SK-N-SH (cell line): ENCODE measurements around the gene FNDC1. TPM values are rescaled to one million over a fixed set of nuclear protein-coding genes. Genes with fewer than 3 reads are reported as not detected.

ENCODE experiments used
- CTCF ChIA-PET: fragments of 300-600, 350-600 bp; formaldehyde crosslinking; extraction: SDS; loops from one replicate; lab custom pipeline; 2021; lab: Yijun Ruan, JAX
- POLR2A ChIA-PET: fragments of 350-600 bp; sonication (Branson Sonifier 250); formaldehyde crosslinking; extraction: SDS; loops from one replicate; lab custom pipeline; 2020; ENCODE audit warnings: antibody characterized with exemption, inconsistent platforms; lab: Yijun Ruan, JAX
- DNase-seq: peaks from one replicate; pipeline ENCODE4 v3.0.0; 2012
- H2AFZ ChIP-seq: fragments of 200-600 bp; sonication (generic); 2 replicates; pipeline ENCODE4 v1.8.1; 2016; ENCODE audit warnings: antibody characterized with exemption, mild to moderate bottlenecking, low read depth
- H3F3A ChIP-seq: fragments of 200-600 bp; sonication (generic); replicated peaks from 2 replicates; pipeline ENCODE3; 2016; ENCODE audit warnings: antibody characterized with exemption, mild to moderate bottlenecking; ENCODE audit not compliant: insufficient read depth
- H3K27ac ChIP-seq, 2 experiments: fragments of 200-500 bp in 1 of 2; fragments of 200-600 bp in 1 of 2; sonication (Bioruptor generic) in 1 of 2; sonication (generic), shearing (Covaris generic) in 1 of 2; 2 replicates each; pipeline versions ENCODE4 v1.5.1 to v1.6.1; 2014 to 2016; ENCODE audit warnings: low read depth in 2 of 2, inconsistent platforms in 1 of 2, low read length in 1 of 2, mild to moderate bottlenecking in 1 of 2, mixed read lengths in 1 of 2
- H3K27me3 ChIP-seq: fragments of 200-600 bp; sonication (generic), shearing (Covaris generic); 2 replicates; pipeline ENCODE4 v1.6.1; 2016; ENCODE audit warnings: mixed run types; ENCODE audit not compliant: insufficient read depth
- H3K36me3 ChIP-seq, 2 experiments: fragments of 200-500 bp in 1 of 2; fragments of 200-600 bp in 1 of 2; sonication (Bioruptor generic) in 1 of 2; sonication (generic) in 1 of 2; replicated peaks in 1 of 2; 2 replicates each; pipeline versions ENCODE3 to v1.5.1; 2014 to 2016; ENCODE audit warnings: low read length in 1 of 2, mild to moderate bottlenecking in 1 of 2; ENCODE audit not compliant: insufficient read depth in 2 of 2, control insufficient read depth in 1 of 2
- H3K4me1 ChIP-seq, 2 experiments: fragments of 200-500 bp in 1 of 2; fragments of 200-600 bp in 1 of 2; sonication (Bioruptor generic) in 1 of 2; sonication (generic), shearing (Covaris generic) in 1 of 2; 2 replicates each; pipeline versions ENCODE4 v1.5.1 to v1.6.1; 2014 to 2016; ENCODE audit warnings: low read depth in 1 of 2, low read length in 1 of 2, mixed run types in 1 of 2; ENCODE audit not compliant: insufficient read depth in 2 of 2, control insufficient read depth in 1 of 2
- H3K4me2 ChIP-seq: fragments of 200-600 bp; sonication (generic), shearing (Covaris generic); 2 replicates; pipeline ENCODE4 v1.6.1; 2017; ENCODE audit warnings: mixed run types
- H3K4me3 ChIP-seq, 2 experiments: fragments of 200-500 bp in 1 of 2; fragments of 200-600 bp in 1 of 2; sonication (Bioruptor generic) in 1 of 2; sonication (generic), shearing (Covaris generic) in 1 of 2; 2 replicates each; pipeline versions ENCODE4 v1.5.1 to v1.8.1; 2014 to 2016; ENCODE audit warnings: low read depth in 2 of 2, inconsistent platforms in 1 of 2, low read length in 1 of 2, mild to moderate bottlenecking in 1 of 2, mixed read lengths in 1 of 2, moderate library complexity in 1 of 2
- H3K79me2 ChIP-seq: fragments of 200-600 bp; sonication (generic); 2 replicates; pipeline ENCODE4 v1.8.1; 2017; ENCODE audit warnings: mild to moderate bottlenecking; ENCODE audit not compliant: insufficient read depth
- H3K9ac ChIP-seq: fragments of 200-600 bp; sonication (generic); 2 replicates; pipeline ENCODE4 v1.6.1; 2017; ENCODE audit warnings: mixed run types
- H3K9me2 ChIP-seq: fragments of 200-600 bp; sonication (generic); 2 replicates; pipeline ENCODE4 v1.6.1; 2017; ENCODE audit warnings: mixed run types
- H3K9me3 ChIP-seq: fragments of 200-600 bp; sonication (generic); 2 replicates; pipeline ENCODE4 v1.6.1; 2017; ENCODE audit warnings: mixed run types, mild to moderate bottlenecking, moderate library complexity
- H4K20me1 ChIP-seq: fragments of 200-600 bp; sonication (generic); 2 replicates; pipeline ENCODE4 v1.6.1; 2017; ENCODE audit warnings: mild to moderate bottlenecking, mixed run types; ENCODE audit not compliant: insufficient read depth
- EP300 ChIP-seq, 2 experiments: IDR thresholded peaks; 2 replicates each; pipeline versions ENCODE4 v1.4.0 to v1.6.1; 2012; ENCODE audit warnings: borderline replicate concordance in 1 of 2, low read depth in 1 of 2, low read length in 1 of 2
- FOXJ3 ChIP-seq: sonication (generic); formaldehyde crosslinking; IDR thresholded peaks from 2 replicates; pipeline ENCODE4 v1.5.1; 2020; ENCODE audit warnings: mild to moderate bottlenecking, missing genetic modification reagents
- FOXM1 ChIP-seq: IDR thresholded peaks from 2 replicates; pipeline ENCODE4 v1.4.0; 2012; ENCODE audit warnings: low read depth, mild to moderate bottlenecking
- GATA2 ChIP-seq: sonication (generic); formaldehyde crosslinking; IDR thresholded peaks from 2 replicates; pipeline ENCODE4 v1.5.0; 2020; ENCODE audit warnings: mild to moderate bottlenecking, missing genetic modification reagents
- MAX ChIP-seq: IDR thresholded peaks from 2 replicates; pipeline ENCODE4 v1.4.0; 2012; ENCODE audit warnings: low read depth
- MEF2A ChIP-seq: IDR thresholded peaks from 2 replicates; pipeline ENCODE4 v1.4.0; 2012; ENCODE audit warnings: low read depth, borderline replicate concordance
- MXI1 ChIP-seq: IDR thresholded peaks from 2 replicates; pipeline ENCODE4 v1.6.1; 2012; ENCODE audit warnings: mild to moderate bottlenecking, low read depth, low read length, improper control_type of control experiment
- NFIC ChIP-seq: IDR thresholded peaks from 2 replicates; pipeline ENCODE4 v1.4.0; 2012; ENCODE audit warnings: borderline replicate concordance
- NRF1 ChIP-seq: IDR thresholded peaks from 2 replicates; pipeline ENCODE4 v1.6.1; 2012; ENCODE audit warnings: low read depth, mild to moderate bottlenecking, low read length
- PBX3 ChIP-seq: IDR thresholded peaks from 2 replicates; pipeline ENCODE4; 2012
- POLR2AphosphoS5 ChIP-seq: IDR thresholded peaks from 2 replicates; pipeline ENCODE4 v1.6.1; 2012; ENCODE audit warnings: low read depth, low read length
- RAD21 ChIP-seq: IDR thresholded peaks from 2 replicates; pipeline ENCODE4 v1.6.1; 2012; ENCODE audit warnings: mild to moderate bottlenecking, low read length
- RXRA ChIP-seq: IDR thresholded peaks from 2 replicates; pipeline ENCODE4 v1.4.0; 2012; ENCODE audit warnings: low read depth, mild to moderate bottlenecking, borderline replicate concordance
- SIN3A ChIP-seq: IDR thresholded peaks from 2 replicates; pipeline ENCODE4 v1.6.1; 2012; ENCODE audit warnings: low read depth, mild to moderate bottlenecking, low read length, moderate library complexity, borderline replicate concordance
- SMC3 ChIP-seq: IDR thresholded peaks from 2 replicates; pipeline ENCODE4 v1.6.1; 2012; ENCODE audit warnings: low read depth, low read length, improper control_type of control experiment
- USF1 ChIP-seq: IDR thresholded peaks from 2 replicates; pipeline ENCODE4 v1.4.0; 2012; ENCODE audit warnings: low read depth, borderline replicate concordance
- USF2 ChIP-seq: fragments of 150-350 bp; IDR thresholded peaks from 2 replicates; pipeline ENCODE4 v1.6.1; 2017; ENCODE audit warnings: antibody characterized with exemption, low read length, low read depth, borderline replicate concordance
- YY1 ChIP-seq: IDR thresholded peaks from 2 replicates; pipeline ENCODE4 v1.4.0; 2012; ENCODE audit warnings: low read depth, mild to moderate bottlenecking
- ZBTB33 ChIP-seq: IDR thresholded peaks from 2 replicates; pipeline ENCODE4 v1.4.0; 2012; ENCODE audit warnings: low read depth, borderline replicate concordance
- WGBS: methylation state at CpG from one replicate; pipeline ENCODE4 v1.1.6; 2017; ENCODE audit warnings: low lambda C conversion rate; 5-methylcytosine and 5-hydroxymethylcytosine counted together
- polyA plus RNA-seq, 3 experiments: library from polyadenylated mRNA; depleted of rRNA; stranded (reverse); fragments of >200 nt; gene quantifications; 2 replicates each; pipeline ENCODE4 v1.2.3, GENCODE V29; 2012

Gene FNDC1
- polyA plus RNA-seq, 1 of the 3 experiments (the other 2 are of a cell fraction), result not detected

- CTCF ChIA-PET, result interaction anchor here (1.2 to 9.4 kb wide), 4 partner anchors 11 to 211 kb away, joined by 3 to 107 read pairs (median 4); no protein-coding TSS in a partner anchor
- Histone ChIP-seq H4K20me1 (no peaks in the 10 kb centered on the region), H3K36me3 (no peaks in the 10 kb centered on the region), H3K27ac (no peak overlapping the region), H3K4me2 (no peak overlapping the region), H3K4me1 (peaks cover 0 to 3% of the 10 kb centered on the region in 2 experiments; a peak in 1 of 4 replicates), H2AFZ (no peak overlapping the region), H3F3A (no peaks in the 10 kb centered on the region), H3K27me3 (no peaks in the 10 kb centered on the region; the same call in 1 of the 2 replicates), H3K79me2 (no peaks in the 10 kb centered on the region), H3K9me2 (no peaks in the 10 kb centered on the region), H3K9ac (no peak overlapping the region), H3K9me3 (no peaks in the 10 kb centered on the region), H3K4me3 (no peak overlapping the region)
- no peak for DNase-seq
- POLR2A ChIA-PET, result no interaction called here
- WGBS, result 10% methylated on average over 3 of the region's 3 CpGs
- TF ChIP-seq MEF2A (no peak), SMC3 (no peak), SIN3A (no peak), FOXJ3 (CRISPR knock-in tag) (no peak), POLR2AphosphoS5 (no peak), PBX3 (no peak), ZBTB33 (no peak), USF2 (no peak), MAX (no peak), USF1 (no peak), RXRA (no peak), FOXM1 (no peak), NRF1 (no peak), RAD21 (no peak), GATA2 (CRISPR knock-in tag) (no peak), MXI1 (no peak), NFIC (no peak), EP300 (IDR thresholded peaks at IDR 0.05; ENCODE audit: borderline replicate concordance in 1 of 2, low read depth in 1 of 2, low read length in 1 of 2) (no peak), YY1 (no peak)
Observed at GRCh38 chr6:159250633-159251032, 81.4 kb downstream of the FNDC1 start.
